Measurements from ENCODE around the gene CLEC11A. TPM values are rescaled to one million over a fixed set of nuclear protein-coding genes. Genes with fewer than 3 reads are reported as not detected.
A peak's percentile ranks its signal among the peaks of the same experiment; 100 is the strongest.

CLEC11A gene
- total and polyA plus RNA-seq, 9 of the 15 experiments (the other 6 are each of a cell fraction or from before 2014, with no cell fraction given), result 0.39 to 43.9 (median 3.4) TPM

DNA sequence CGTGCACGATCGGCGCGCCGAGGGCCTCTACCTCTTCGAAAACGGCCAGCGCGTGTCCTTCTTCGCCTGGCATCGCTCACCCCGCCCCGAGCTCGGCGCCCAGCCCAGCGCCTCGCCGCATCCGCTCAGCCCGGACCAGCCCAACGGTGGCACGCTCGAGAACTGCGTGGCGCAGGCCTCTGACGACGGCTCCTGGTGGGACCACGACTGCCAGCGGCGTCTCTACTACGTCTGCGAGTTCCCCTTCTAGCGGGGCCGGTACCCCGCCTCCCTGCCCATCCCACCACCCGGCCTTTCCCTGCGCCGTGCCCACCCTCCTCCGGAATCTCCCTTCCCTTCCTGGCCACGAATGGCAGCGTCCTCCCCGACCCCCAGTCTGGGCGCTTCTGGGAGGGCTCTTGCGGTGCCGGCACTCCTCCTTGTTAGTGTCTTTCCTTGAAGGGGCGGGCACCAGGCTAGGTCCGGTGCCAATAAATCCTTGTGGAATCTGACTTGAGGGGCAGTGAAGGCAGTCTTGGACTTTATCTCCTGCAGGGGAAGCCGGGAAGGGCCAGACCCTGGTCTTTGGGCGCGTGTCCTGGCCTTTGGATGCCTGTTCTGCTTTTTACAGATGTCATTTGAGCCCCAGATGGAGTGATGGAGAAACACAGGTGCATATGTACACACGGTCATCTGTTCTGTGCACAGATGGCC is 2.2 kb downstream of the CLEC11A start (continued):
- no peak for TF ChIP-seq SP1 (CRISPR knock-in tag; IDR thresholded peaks at IDR 0.05)
- no peak for TF ChIP-seq ZNF133 (CRISPR knock-in tag; IDR thresholded peaks at IDR 0.05)
- TF ChIP-seq ZNF263 (CRISPR knock-in tag; IDR thresholded peaks at IDR 0.05; ENCODE audit: borderline replicate concordance), result peak; percentile 44; the same call in 1 of the 2 replicates
- no peak for TF ChIP-seq ZNF77 (CRISPR knock-in tag; IDR thresholded peaks at IDR 0.05)
- TF ChIP-seq ZNF3 (CRISPR knock-in tag; IDR thresholded peaks at IDR 0.05), result no peak
- TF ChIP-seq NCOA2 (IDR thresholded peaks at IDR 0.05; ENCODE audit: partially characterized antibody in 2 of 2), result no peak
- TF ChIP-seq RBBP5 (IDR thresholded peaks at IDR 0.05; ENCODE audit: borderline replicate concordance, insufficient read depth, low read length, poor library complexity, severe bottlenecking), result peak; percentile 31
- TF ChIP-seq, protein P1, sequence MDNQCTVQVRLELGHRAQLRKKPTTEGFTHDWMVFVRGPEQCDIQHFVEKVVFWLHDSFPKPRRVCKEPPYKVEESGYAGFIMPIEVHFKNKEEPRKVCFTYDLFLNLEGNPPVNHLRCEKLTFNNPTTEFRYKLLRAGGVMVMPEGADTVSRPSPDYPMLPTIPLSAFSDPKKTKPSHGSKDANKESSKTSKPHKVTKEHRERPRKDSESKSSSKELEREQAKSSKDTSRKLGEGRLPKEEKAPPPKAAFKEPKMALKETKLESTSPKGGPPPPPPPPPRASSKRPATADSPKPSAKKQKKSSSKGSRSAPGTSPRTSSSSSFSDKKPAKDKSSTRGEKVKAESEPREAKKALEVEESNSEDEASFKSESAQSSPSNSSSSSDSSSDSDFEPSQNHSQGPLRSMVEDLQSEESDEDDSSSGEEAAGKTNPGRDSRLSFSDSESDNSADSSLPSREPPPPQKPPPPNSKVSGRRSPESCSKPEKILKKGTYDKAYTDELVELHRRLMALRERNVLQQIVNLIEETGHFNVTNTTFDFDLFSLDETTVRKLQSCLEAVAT (IDR thresholded peaks at IDR 0.05), result peak; percentile 36 to 37; a peak in 1 of 4 replicates
- TF ChIP-seq, protein P2, sequence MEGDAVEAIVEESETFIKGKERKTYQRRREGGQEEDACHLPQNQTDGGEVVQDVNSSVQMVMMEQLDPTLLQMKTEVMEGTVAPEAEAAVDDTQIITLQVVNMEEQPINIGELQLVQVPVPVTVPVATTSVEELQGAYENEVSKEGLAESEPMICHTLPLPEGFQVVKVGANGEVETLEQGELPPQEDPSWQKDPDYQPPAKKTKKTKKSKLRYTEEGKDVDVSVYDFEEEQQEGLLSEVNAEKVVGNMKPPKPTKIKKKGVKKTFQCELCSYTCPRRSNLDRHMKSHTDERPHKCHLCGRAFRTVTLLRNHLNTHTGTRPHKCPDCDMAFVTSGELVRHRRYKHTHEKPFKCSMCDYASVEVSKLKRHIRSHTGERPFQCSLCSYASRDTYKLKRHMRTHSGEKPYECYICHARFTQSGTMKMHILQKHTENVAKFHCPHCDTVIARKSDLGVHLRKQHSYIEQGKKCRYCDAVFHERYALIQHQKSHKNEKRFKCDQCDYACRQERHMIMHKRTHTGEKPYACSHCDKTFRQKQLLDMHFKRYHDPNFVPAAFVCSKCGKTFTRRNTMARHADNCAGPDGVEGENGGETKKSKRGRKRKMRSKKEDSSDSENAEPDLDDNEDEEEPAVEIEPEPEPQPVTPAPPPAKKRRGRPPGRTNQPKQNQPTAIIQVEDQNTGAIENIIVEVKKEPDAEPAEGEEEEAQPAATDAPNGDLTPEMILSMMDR (IDR thresholded peaks at IDR 0.05 in 2 of 3, conservative IDR thresholded peaks at IDR 0.05 in 1 of 3; ENCODE audit: insufficient read depth in 2 of 3, low read depth in 1 of 3, low read length in 3 of 3), result no peak
- TF ChIP-seq NFRKB (IDR thresholded peaks at IDR 0.05; ENCODE audit: low read depth), result peak; percentile 57; the same call in 1 of the 2 replicates
- TF ChIP-seq, protein P3, sequence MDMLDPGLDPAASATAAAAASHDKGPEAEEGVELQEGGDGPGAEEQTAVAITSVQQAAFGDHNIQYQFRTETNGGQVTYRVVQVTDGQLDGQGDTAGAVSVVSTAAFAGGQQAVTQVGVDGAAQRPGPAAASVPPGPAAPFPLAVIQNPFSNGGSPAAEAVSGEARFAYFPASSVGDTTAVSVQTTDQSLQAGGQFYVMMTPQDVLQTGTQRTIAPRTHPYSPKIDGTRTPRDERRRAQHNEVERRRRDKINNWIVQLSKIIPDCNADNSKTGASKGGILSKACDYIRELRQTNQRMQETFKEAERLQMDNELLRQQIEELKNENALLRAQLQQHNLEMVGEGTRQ (CRISPR knock-in tag; IDR thresholded peaks at IDR 0.05), result no peak
- TF ChIP-seq TARDBP (IDR thresholded peaks at IDR 0.05), result 0 out of 2 replicates have a peak, but pooled peaks have one; percentile 48
- TF ChIP-seq STAT5A (IDR thresholded peaks at IDR 0.05; ENCODE audit: borderline replicate concordance, low read length), result no peak
- no peak for TF ChIP-seq ZFP36 (IDR thresholded peaks at IDR 0.05; ENCODE audit: low read depth, low read length, partially characterized antibody)
- peak; percentile 85; the same call in 1 of the 2 replicates for TF ChIP-seq KAT7 (CRISPR knock-in tag; IDR thresholded peaks at IDR 0.05; ENCODE audit: borderline replicate concordance)
- no peak for TF ChIP-seq ZBTB1 (CRISPR knock-in tag; IDR thresholded peaks at IDR 0.05; ENCODE audit: borderline replicate concordance, low read depth)
- no peak for TF ChIP-seq MYNN (IDR thresholded peaks at IDR 0.05)
- no peak for TF ChIP-seq MYNN (CRISPR knock-in tag; IDR thresholded peaks at IDR 0.05)
- no peak for TF ChIP-seq FOXP1 (CRISPR knock-in tag; IDR thresholded peaks at IDR 0.05)
- no peak for TF ChIP-seq CREBBP (IDR thresholded peaks at IDR 0.05; ENCODE audit: low read depth, low read length)
- no peak for TF ChIP-seq ZNF282 (CRISPR knock-in tag; IDR thresholded peaks at IDR 0.05)
- no peak for TF ChIP-seq TBP (optimal IDR thresholded peaks at IDR 0.05; ENCODE audit: low read depth, low read length)
- TF ChIP-seq, protein P4, sequence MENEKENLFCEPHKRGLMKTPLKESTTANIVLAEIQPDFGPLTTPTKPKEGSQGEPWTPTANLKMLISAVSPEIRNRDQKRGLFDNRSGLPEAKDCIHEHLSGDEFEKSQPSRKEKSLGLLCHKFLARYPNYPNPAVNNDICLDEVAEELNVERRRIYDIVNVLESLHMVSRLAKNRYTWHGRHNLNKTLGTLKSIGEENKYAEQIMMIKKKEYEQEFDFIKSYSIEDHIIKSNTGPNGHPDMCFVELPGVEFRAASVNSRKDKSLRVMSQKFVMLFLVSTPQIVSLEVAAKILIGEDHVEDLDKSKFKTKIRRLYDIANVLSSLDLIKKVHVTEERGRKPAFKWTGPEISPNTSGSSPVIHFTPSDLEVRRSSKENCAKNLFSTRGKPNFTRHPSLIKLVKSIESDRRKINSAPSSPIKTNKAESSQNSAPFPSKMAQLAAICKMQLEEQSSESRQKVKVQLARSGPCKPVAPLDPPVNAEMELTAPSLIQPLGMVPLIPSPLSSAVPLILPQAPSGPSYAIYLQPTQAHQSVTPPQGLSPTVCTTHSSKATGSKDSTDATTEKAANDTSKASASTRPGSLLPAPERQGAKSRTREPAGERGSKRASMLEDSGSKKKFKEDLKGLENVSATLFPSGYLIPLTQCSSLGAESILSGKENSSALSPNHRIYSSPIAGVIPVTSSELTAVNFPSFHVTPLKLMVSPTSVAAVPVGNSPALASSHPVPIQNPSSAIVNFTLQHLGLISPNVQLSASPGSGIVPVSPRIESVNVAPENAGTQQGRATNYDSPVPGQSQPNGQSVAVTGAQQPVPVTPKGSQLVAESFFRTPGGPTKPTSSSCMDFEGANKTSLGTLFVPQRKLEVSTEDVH (IDR thresholded peaks at IDR 0.05; ENCODE audit: low read depth, partially characterized antibody), result no peak
